NB4 (cell line): ENCODE data around the gene COL2A1.

Experiments used
- POLR2A ChIP-seq: IDR thresholded peaks from 2 replicates; pipeline ENCODE4 v1.6.1; 2011; ENCODE audit warnings: mild to moderate bottlenecking; ENCODE audit not compliant: insufficient read length; ENCODE audit errors: extremely low read depth
- TF ChIP-seq, protein P1 (sequence below): IDR thresholded peaks from one replicate; pipeline ENCODE4 v1.5.1; 2012; ENCODE audit warnings: low read depth, low read length

- TF ChIP-seq, protein P1, sequence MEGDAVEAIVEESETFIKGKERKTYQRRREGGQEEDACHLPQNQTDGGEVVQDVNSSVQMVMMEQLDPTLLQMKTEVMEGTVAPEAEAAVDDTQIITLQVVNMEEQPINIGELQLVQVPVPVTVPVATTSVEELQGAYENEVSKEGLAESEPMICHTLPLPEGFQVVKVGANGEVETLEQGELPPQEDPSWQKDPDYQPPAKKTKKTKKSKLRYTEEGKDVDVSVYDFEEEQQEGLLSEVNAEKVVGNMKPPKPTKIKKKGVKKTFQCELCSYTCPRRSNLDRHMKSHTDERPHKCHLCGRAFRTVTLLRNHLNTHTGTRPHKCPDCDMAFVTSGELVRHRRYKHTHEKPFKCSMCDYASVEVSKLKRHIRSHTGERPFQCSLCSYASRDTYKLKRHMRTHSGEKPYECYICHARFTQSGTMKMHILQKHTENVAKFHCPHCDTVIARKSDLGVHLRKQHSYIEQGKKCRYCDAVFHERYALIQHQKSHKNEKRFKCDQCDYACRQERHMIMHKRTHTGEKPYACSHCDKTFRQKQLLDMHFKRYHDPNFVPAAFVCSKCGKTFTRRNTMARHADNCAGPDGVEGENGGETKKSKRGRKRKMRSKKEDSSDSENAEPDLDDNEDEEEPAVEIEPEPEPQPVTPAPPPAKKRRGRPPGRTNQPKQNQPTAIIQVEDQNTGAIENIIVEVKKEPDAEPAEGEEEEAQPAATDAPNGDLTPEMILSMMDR = no peak
- TF ChIP-seq POLR2A = no peak
Observed at GRCh38 chr12:47927346-47927745, 76.9 kb downstream of the COL2A1 start.
